B cell (primary cell): ENCODE measurements around the gene AGRN. TPM values are rescaled to one million over a fixed set of nuclear protein-coding genes. Genes with fewer than 3 reads are reported as not detected.

ENCODE experiments used
- ATAC-seq: fragments of 200-7000 bp; cut with Tn5 transposase; one replicate; pipeline ENCODE4 v1.10.0; 2021; ENCODE audit warnings: low read depth, mild to moderate bottlenecking, moderate number of reproducible peaks, moderate library complexity
- CTCF ChIA-PET: fragments of 350-600 bp; sonication (Branson Sonifier 250); formaldehyde crosslinking; loops from one replicate; lab custom pipeline; 2021; ENCODE audit warnings: antibody characterized with exemption, inconsistent platforms; lab: Charles Lee
- POLR2A ChIA-PET: fragments of 350-600 bp; sonication (Branson Sonifier 250); formaldehyde crosslinking; loops from one replicate; lab custom pipeline; 2021; ENCODE audit warnings: antibody characterized with exemption; lab: Charles Lee
- DNase-seq: peaks from one replicate; pipeline ENCODE4 v3.0.0; 2013
- H2AFZ ChIP-seq: 2 replicates; pipeline ENCODE4 v1.6.1; 2012; ENCODE audit warnings: mild to moderate bottlenecking, low read depth, low read length; ENCODE audit not compliant: insufficient read depth, poor library complexity, severe bottlenecking
- H3K27ac ChIP-seq, 2 donors: 1 replicate in 1 of 2; 2 replicates in 1 of 2; pipeline ENCODE4 v1.5.1; 2012 to 2013; ENCODE audit warnings: low read length in 2 of 2, mild to moderate bottlenecking in 2 of 2, moderate library complexity in 1 of 2
- H3K27me3 ChIP-seq, 4 experiments: fragments of 200-600 bp in 1 of 4; sonication (generic) in 1 of 4; replicated peaks in 1 of 4; 1 replicate in 2 of 4; 2 replicates in 2 of 4; pipeline versions ENCODE4 v1.6.1 to v1.7.0; 2013 to 2016; ENCODE audit warnings: low read length in 3 of 4, mild to moderate bottlenecking in 2 of 4, mixed read lengths in 1 of 4, moderate library complexity in 1 of 4; ENCODE audit not compliant: insufficient read depth in 4 of 4, control insufficient read depth in 3 of 4; ENCODE audit errors: control extremely low read depth in 1 of 4
- H3K36me3 ChIP-seq, 2 experiments: replicated peaks in 1 of 2; 1 replicate in 1 of 2; 2 replicates in 1 of 2; pipeline versions ENCODE4 v1.6.1 to v1.7.1; 2013; ENCODE audit warnings: low read length in 1 of 2; ENCODE audit not compliant: insufficient read depth in 2 of 2, control insufficient read depth in 1 of 2; ENCODE audit errors: control extremely low read depth in 1 of 2, extremely low read depth in 1 of 2
- H3K4me1 ChIP-seq, 2 donors: fragments of 200-600 bp in 1 of 2; sonication (generic) in 1 of 2; 1 replicate in 1 of 2; 2 replicates in 1 of 2; pipeline versions ENCODE4 v1.5.1 to v1.6.1; 2013 to 2017; ENCODE audit warnings: low read length in 2 of 2; ENCODE audit not compliant: control insufficient read depth in 2 of 2, insufficient read depth in 2 of 2
- H3K4me2 ChIP-seq: replicated peaks from 2 replicates; pipeline ENCODE3; 2012; ENCODE audit warnings: mild to moderate bottlenecking, low read depth, low read length; ENCODE audit not compliant: poor library complexity, severe bottlenecking
- H3K4me3 ChIP-seq, 5 experiments: fragments of 200-600 bp in 1 of 5; sonication (generic) in 1 of 5; 1 replicate in 3 of 5; 2 replicates in 2 of 5; pipeline versions ENCODE4 v1.5.1 to v1.7.0; 2011 to 2016; ENCODE audit warnings: low read length in 4 of 5, mild to moderate bottlenecking in 4 of 5, low read depth in 2 of 5, control low read depth in 1 of 5, moderate library complexity in 1 of 5; ENCODE audit not compliant: insufficient read depth in 1 of 5; ENCODE audit errors: control extremely low read depth in 1 of 5, extremely low read depth in 1 of 5
- H3K79me2 ChIP-seq: fragments of 200-600 bp; sonication (generic); one replicate; pipeline ENCODE4 v1.6.0; 2016; ENCODE audit warnings: low read length; ENCODE audit not compliant: control insufficient read depth, insufficient read depth
- H3K9ac ChIP-seq: fragments of 200-600 bp; sonication (generic); 2 replicates; pipeline ENCODE4 v1.6.1; 2017; ENCODE audit warnings: mild to moderate bottlenecking, low read length, moderate library complexity
- H3K9me3 ChIP-seq, 3 donors: one replicate each; pipeline versions ENCODE4 v1.6.1 to v1.7.1; 2013; ENCODE audit warnings: low read length in 2 of 3; ENCODE audit not compliant: control insufficient read depth in 2 of 3, insufficient read depth in 1 of 3; ENCODE audit errors: control extremely low read depth in 1 of 3
- H4K20me1 ChIP-seq: 2 replicates; pipeline ENCODE4 v1.6.0; 2012; ENCODE audit warnings: mild to moderate bottlenecking, low read length; ENCODE audit not compliant: insufficient read depth, control insufficient read depth, poor library complexity, severe bottlenecking
- H3K27ac Mint-ChIP-seq: one replicate; pipeline ENCODE4 v1.8.0; 2021; ENCODE audit warnings: mixed read lengths
- H3K27me3 Mint-ChIP-seq: one replicate; pipeline ENCODE4 v1.8.0; 2021; ENCODE audit warnings: mixed read lengths
- H3K4me1 Mint-ChIP-seq: one replicate; pipeline ENCODE4 v1.8.0; 2021; ENCODE audit warnings: mixed read lengths
- H3K4me3 Mint-ChIP-seq: one replicate; pipeline ENCODE4 v1.8.0; 2021; ENCODE audit warnings: mixed read lengths
- H3K9me3 Mint-ChIP-seq: one replicate; pipeline ENCODE4 v1.8.0; 2022; ENCODE audit warnings: mixed read lengths; ENCODE audit not compliant: insufficient read depth
- CTCF ChIP-seq: fragments of 200-600 bp; IDR thresholded peaks from one replicate; pipeline ENCODE4 v1.8.0; 2022; ENCODE audit warnings: antibody characterized with exemption, mild to moderate bottlenecking
- EZH2 ChIP-seq: IDR thresholded peaks from 2 replicates; pipeline ENCODE4 v1.6.1; 2012; ENCODE audit warnings: borderline replicate concordance, low read depth, mild to moderate bottlenecking, moderate library complexity, low read length; ENCODE audit not compliant: insufficient read depth, poor library complexity, severe bottlenecking
- WGBS: methylation state at CpG from one replicate; pipeline ENCODE4 v1.1.5; 2013; ENCODE audit warnings: missing lambda C conversion rate; ENCODE audit not compliant: insufficient coverage; 5-methylcytosine and 5-hydroxymethylcytosine counted together
- intact Hi-C: fragments of 100-400 bp; cut with micrococcal nuclease; formaldehyde crosslinking; loops from one replicate; pipeline ENCODE4 v1.10.0; 2022
- polyA plus RNA-seq: library from polyadenylated mRNA; depleted of rRNA; stranded (reverse); fragments of >200 nt; gene quantifications from 2 replicates; pipeline ENCODE4 v1.2.3, GENCODE V29; 2012
- total RNA-seq, 2 donors: library from RNA; stranded (reverse); fragments of 120-200 nt in 1 of 2; gene quantifications; 1 replicate in 1 of 2; 2 replicates in 1 of 2; pipeline versions ENCODE4 v1.2.3 to v1.2.4, GENCODE V29; 2013 to 2022

Gene AGRN
- total and polyA plus RNA-seq, 2 donors (not counting 1 experiment from before 2014, with no cell fraction given) = 7.3 to 31.3 TPM

GRCh38 chr1:1041092-1041523 lies 21.2 kb downstream of the AGRN start:
- peak overlapping the region; percentile 57 for H3K4me2 ChIP-seq
- no peaks in the 10 kb centered on the region for H3K79me2 ChIP-seq
- peaks cover 25 to 27% of the 10 kb centered on the region in 2 donors for H3K4me1 ChIP-seq
- CTCF ChIA-PET = interaction anchor here (0.8 to 4.2 kb wide), 3 partner anchors 13 to 23 kb away, joined by 3 to 29 read pairs (median 6); no protein-coding TSS in a partner anchor
- peaks cover 0 to 31% (median 9%) of the 10 kb centered on the region in 4 experiments for H3K27me3 ChIP-seq
- no peak overlapping the region for H3K4me3 Mint-ChIP-seq
- DNase-seq (peak; percentile 54), ATAC-seq (no peak)
- H3K9ac ChIP-seq = no peak overlapping the region
- no peak overlapping the region for H2AFZ ChIP-seq
- H3K9me3 ChIP-seq = peaks cover 0 to 10% (median 0%) of the 10 kb centered on the region in 3 donors
- TF ChIP-seq CTCF (no peak), EZH2 (no peak)
- no peaks in the 10 kb centered on the region for H3K9me3 Mint-ChIP-seq
- H3K27ac ChIP-seq = no peak overlapping the region
- peaks cover 11% of the 10 kb centered on the region for H4K20me1 ChIP-seq
- H3K27me3 Mint-ChIP-seq = peaks cover 15% of the 10 kb centered on the region
- peaks cover 29% of the 10 kb centered on the region for H3K4me1 Mint-ChIP-seq
- H3K36me3 ChIP-seq = no peaks in the 10 kb centered on the region
- no peak overlapping the region for H3K4me3 ChIP-seq
- 61% methylated on average over 52 of the region's 60 CpGs for WGBS
- H3K27ac Mint-ChIP-seq = no peak overlapping the region
- intact Hi-C loops = loop anchor here (2.0 kb wide), 1 partner anchor 76 kb away; the partner anchor contains the start of gene C1orf159
- POLR2A ChIA-PET = interaction anchor here (1.1 to 1.5 kb wide), 3 partner anchors 10 to 23 kb away, joined by 3 to 6 read pairs (median 4); no protein-coding TSS in a partner anchor

- WGBS = 95% methylated on average over 21 of the region's 25 CpGs
- intact Hi-C loops = loop anchor here (2.0 kb wide), 1 partner anchor 75 kb away; the partner anchor contains the start of gene C1orf159
- H3K4me1 Mint-ChIP-seq = peaks cover 29% of the 10 kb centered on the region
- no peaks in the 10 kb centered on the region for H3K79me2 ChIP-seq
- ATAC-seq = no peak
- no peak overlapping the region for H3K4me3 ChIP-seq
- H3K9ac ChIP-seq = no peak overlapping the region
- no peaks in the 10 kb centered on the region for H3K36me3 ChIP-seq
- peaks cover 0 to 10% (median 0%) of the 10 kb centered on the region in 3 donors for H3K9me3 ChIP-seq
- TF ChIP-seq EZH2 = no peak
- TF ChIP-seq CTCF = no peak
- H3K27me3 Mint-ChIP-seq = peaks cover 14% of the 10 kb centered on the region
- H3K4me3 Mint-ChIP-seq = peak overlapping the region; percentile 23
- H3K9me3 Mint-ChIP-seq = no peaks in the 10 kb centered on the region
- H3K4me2 ChIP-seq = no peak overlapping the region
- ChIA-PET CTCF (no interaction called here), POLR2A (no interaction called here)
- no peak overlapping the region for H2AFZ ChIP-seq
- H4K20me1 ChIP-seq = peaks cover 11% of the 10 kb centered on the region
- DNase-seq = peak; percentile 39
- H3K27ac ChIP-seq = no peak overlapping the region
- no peak overlapping the region for H3K27ac Mint-ChIP-seq
- peaks cover 25 to 27% of the 10 kb centered on the region in 2 donors for H3K4me1 ChIP-seq
- peaks cover 0 to 29% (median 9%) of the 10 kb centered on the region in 4 experiments for H3K27me3 ChIP-seq
Measured at GRCh38 chr1:1041873-1042272, 22.0 kb downstream of the AGRN start.
